Neural cell (in vitro differentiated cells): ENCODE data around the gene ADAM11.

Experiments
- CTCF ChIP-seq: fragments of 450-650 bp; IDR thresholded peaks from 2 replicates; pipeline ENCODE4 v1.5.1; 2014; ENCODE audit warnings: antibody characterized with exemption, mild to moderate bottlenecking, moderate library complexity; ENCODE audit not compliant: poor library complexity, severe bottlenecking
- EP300 ChIP-seq: fragments of 450-650 bp; conservative IDR thresholded peaks from 2 replicates; pipeline ENCODE4 v1.6.1; 2014; ENCODE audit warnings: antibody characterized with exemption, mild to moderate bottlenecking, moderate library complexity; ENCODE audit not compliant: poor library complexity, severe bottlenecking
- EZH2 ChIP-seq: fragments of 200-600, 300-800 bp; shearing (Covaris generic), sonication (generic); IDR thresholded peaks from 2 replicates; pipeline ENCODE4 v1.6.1; 2014; ENCODE audit warnings: antibody characterized with exemption, low read length, borderline replicate concordance, mild to moderate bottlenecking; ENCODE audit not compliant: insufficient read depth, poor library complexity, severe bottlenecking
- MXI1 ChIP-seq: fragments of 450-650 bp; conservative IDR thresholded peaks from 2 replicates; pipeline ENCODE4 v1.6.1; 2014; ENCODE audit warnings: antibody characterized with exemption, mild to moderate bottlenecking; ENCODE audit not compliant: poor library complexity, severe bottlenecking
- RAD21 ChIP-seq: fragments of 450-650 bp; conservative IDR thresholded peaks from 2 replicates; pipeline ENCODE4 v1.6.1; 2014; ENCODE audit warnings: antibody characterized with exemption, mild to moderate bottlenecking, moderate library complexity

- no peak for TF ChIP-seq CTCF
- TF ChIP-seq EP300, result no peak
- TF ChIP-seq EZH2, result no peak
- TF ChIP-seq MXI1, result no peak
- TF ChIP-seq RAD21, result no peak
Measured at GRCh38 chr17:44760474-44761308, 1.9 kb downstream of the ADAM11 start.
